ENCODE results near the gene RPUSD1.
A peak's percentile ranks its signal among the peaks of the same experiment; 100 is the strongest.

Gene RPUSD1

GRCh38 chr16:819336-820043 is 31.3 kb upstream of the RPUSD1 start:
- H3K4me3 ChIP-seq (ENCODE audit: low read depth in 1 of 2, low read length in 2 of 2) = no peak overlapping the region
- no peak overlapping the region for H3K9ac ChIP-seq (ENCODE audit: low read depth in 1 of 2, low read length in 2 of 2)
- no peaks in the 10 kb centered on the region for H3K4me1 ChIP-seq (ENCODE audit: control insufficient read depth in 1 of 2, insufficient read depth in 2 of 2, low read length in 2 of 2)
- no peak overlapping the region for H3K27ac ChIP-seq (ENCODE audit: low read depth, low read length)
- no peaks in the 10 kb centered on the region for H3K36me3 ChIP-seq (ENCODE audit: control insufficient read depth in 1 of 2, insufficient read depth in 2 of 2, low read length in 2 of 2)
- peaks cover 7 to 21% of the 10 kb centered on the region in 2 donors for H3K27me3 ChIP-seq (ENCODE audit: control insufficient read depth in 1 of 2, insufficient read depth in 2 of 2, low read length in 2 of 2)
- peaks cover 0 to 3% of the 10 kb centered on the region in 2 donors for H3K9me3 ChIP-seq (ENCODE audit: control insufficient read depth in 1 of 2, low read length in 2 of 2)

GRCh38 chr16:818592-818991 is 30.4 kb upstream of the RPUSD1 start:
- H3K27me3 ChIP-seq (ENCODE audit: control insufficient read depth in 1 of 2, insufficient read depth in 2 of 2, low read length in 2 of 2) = peaks cover 7 to 21% of the 10 kb centered on the region in 2 donors
- no peaks in the 10 kb centered on the region for H3K36me3 ChIP-seq (ENCODE audit: control insufficient read depth in 1 of 2, insufficient read depth in 2 of 2, low read length in 2 of 2)
- H3K4me3 ChIP-seq (ENCODE audit: low read depth in 1 of 2, low read length in 2 of 2) = no peak overlapping the region
- H3K9me3 ChIP-seq (ENCODE audit: control insufficient read depth in 1 of 2, low read length in 2 of 2) = peaks cover 0 to 3% of the 10 kb centered on the region in 2 donors
- no peaks in the 10 kb centered on the region for H3K4me1 ChIP-seq (ENCODE audit: control insufficient read depth in 1 of 2, insufficient read depth in 2 of 2, low read length in 2 of 2)
- no peak overlapping the region for H3K27ac ChIP-seq (ENCODE audit: low read depth, low read length)
- no peak overlapping the region for H3K9ac ChIP-seq (ENCODE audit: low read depth in 1 of 2, low read length in 2 of 2)

GRCh38 chr16:818132-818531 is 30.0 kb upstream of the RPUSD1 start:
- Histone ChIP-seq H3K36me3 (ENCODE audit: control insufficient read depth in 1 of 2, insufficient read depth in 2 of 2, low read length in 2 of 2) (no peaks in the 10 kb centered on the region), H3K27ac (ENCODE audit: low read depth, low read length) (no peak overlapping the region), H3K9me3 (ENCODE audit: control insufficient read depth in 1 of 2, low read length in 2 of 2) (peaks cover 0 to 3% of the 10 kb centered on the region in 2 donors), H3K4me3 (ENCODE audit: low read depth in 1 of 2, low read length in 2 of 2) (no peak overlapping the region), H3K9ac (ENCODE audit: low read depth in 1 of 2, low read length in 2 of 2) (no peak overlapping the region), H3K27me3 (ENCODE audit: control insufficient read depth in 1 of 2, insufficient read depth in 2 of 2, low read length in 2 of 2) (peaks cover 11 to 26% of the 10 kb centered on the region in 2 donors), H3K4me1 (ENCODE audit: control insufficient read depth in 1 of 2, insufficient read depth in 2 of 2, low read length in 2 of 2) (no peaks in the 10 kb centered on the region)

DNA sequence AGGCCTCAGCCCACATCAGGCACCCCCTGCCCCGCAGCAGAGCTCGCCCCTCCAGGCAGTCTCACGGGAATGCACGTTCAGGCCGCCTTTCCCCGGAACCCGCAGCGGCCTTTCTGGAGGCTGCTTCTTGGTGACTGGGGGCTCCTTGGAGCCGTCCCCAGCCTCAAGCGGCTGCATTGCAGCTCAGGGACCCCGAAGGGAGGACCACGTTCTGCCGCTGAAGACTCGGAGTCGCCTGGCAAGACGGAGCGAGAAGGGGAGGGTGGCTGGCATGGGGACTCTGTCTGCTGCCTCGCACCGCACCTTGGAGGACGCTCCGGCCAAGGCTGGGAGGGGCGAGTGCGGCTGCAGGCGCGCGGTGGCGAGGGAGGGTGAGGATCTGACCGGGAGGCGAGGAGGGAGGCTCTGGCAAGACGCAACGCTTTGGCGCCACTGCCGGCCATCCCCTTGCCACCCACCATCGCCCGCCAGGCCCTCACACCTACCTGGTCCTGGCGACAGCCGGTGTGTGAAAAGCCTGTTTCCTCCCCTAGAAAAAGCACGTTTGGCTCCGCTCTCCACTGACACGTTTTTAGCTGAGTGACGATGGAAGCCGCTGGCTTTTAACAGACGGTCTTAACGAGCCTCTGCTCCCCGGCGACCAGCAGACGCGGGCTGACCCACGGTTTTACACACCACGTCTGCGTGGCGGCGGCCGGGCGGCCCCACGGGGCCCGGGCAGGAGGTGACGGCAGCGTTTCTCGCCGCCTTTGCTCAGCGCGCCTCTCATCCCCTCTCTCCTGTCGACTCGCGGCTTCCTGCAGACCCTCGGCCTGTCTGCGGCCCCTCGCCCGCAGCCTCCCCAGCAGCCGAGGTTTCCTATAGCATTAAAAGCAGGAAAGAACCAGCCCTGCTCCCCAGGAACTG is 29.1 kb upstream of the RPUSD1 start:
- peaks cover 16 to 28% of the 10 kb centered on the region in 2 donors for H3K27me3 ChIP-seq (ENCODE audit: control insufficient read depth in 1 of 2, insufficient read depth in 2 of 2, low read length in 2 of 2)
- no peak overlapping the region for H3K4me3 ChIP-seq (ENCODE audit: low read depth in 1 of 2, low read length in 2 of 2)
- no peaks in the 10 kb centered on the region for H3K36me3 ChIP-seq (ENCODE audit: control insufficient read depth in 1 of 2, insufficient read depth in 2 of 2, low read length in 2 of 2)
- peaks cover 0 to 3% of the 10 kb centered on the region in 2 donors for H3K9me3 ChIP-seq (ENCODE audit: control insufficient read depth in 1 of 2, low read length in 2 of 2)
- no peaks in the 10 kb centered on the region for H3K4me1 ChIP-seq (ENCODE audit: control insufficient read depth in 1 of 2, insufficient read depth in 2 of 2, low read length in 2 of 2)
- H3K27ac ChIP-seq (ENCODE audit: low read depth, low read length) = no peak overlapping the region
- no peak overlapping the region for H3K9ac ChIP-seq (ENCODE audit: low read depth in 1 of 2, low read length in 2 of 2)

DNA sequence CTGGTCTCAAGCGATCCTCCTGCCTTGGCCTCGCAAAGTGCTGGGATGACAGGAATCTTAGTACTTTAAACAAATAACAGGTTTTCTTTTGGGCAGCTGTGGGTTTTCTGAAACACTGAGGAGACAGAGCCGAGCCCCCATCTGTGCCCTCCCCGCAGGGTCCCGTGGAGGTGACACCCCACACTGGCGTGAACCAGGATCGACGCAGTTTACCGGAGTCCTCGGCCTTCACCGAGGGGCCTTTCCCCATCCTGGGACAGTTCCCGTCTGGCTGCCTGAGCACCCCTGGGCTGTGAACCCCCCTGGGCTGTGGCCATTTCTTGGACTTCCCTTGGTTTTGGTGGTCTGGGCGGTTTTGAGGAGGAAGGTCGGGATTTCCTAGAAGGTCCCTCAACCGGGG is 27.7 kb upstream of the RPUSD1 start:
- no peak overlapping the region for H3K4me3 ChIP-seq (ENCODE audit: low read depth in 1 of 2, low read length in 2 of 2)
- H3K4me1 ChIP-seq (ENCODE audit: control insufficient read depth in 1 of 2, insufficient read depth in 2 of 2, low read length in 2 of 2) = no peaks in the 10 kb centered on the region
- no peak overlapping the region for H3K9ac ChIP-seq (ENCODE audit: low read depth in 1 of 2, low read length in 2 of 2)
- no peak overlapping the region for H3K27ac ChIP-seq (ENCODE audit: low read depth, low read length)
- H3K36me3 ChIP-seq (ENCODE audit: control insufficient read depth in 1 of 2, insufficient read depth in 2 of 2, low read length in 2 of 2) = no peaks in the 10 kb centered on the region
- peaks cover 0 to 3% of the 10 kb centered on the region in 2 donors for H3K9me3 ChIP-seq (ENCODE audit: control insufficient read depth in 1 of 2, low read length in 2 of 2)
- peaks cover 18 to 24% of the 10 kb centered on the region in 2 donors for H3K27me3 ChIP-seq (ENCODE audit: control insufficient read depth in 1 of 2, insufficient read depth in 2 of 2, low read length in 2 of 2)

GRCh38 chr16:814974-815373 is 26.8 kb upstream of the RPUSD1 start:
- no peak overlapping the region for H3K4me3 ChIP-seq (ENCODE audit: low read depth in 1 of 2, low read length in 2 of 2)
- H3K9me3 ChIP-seq (ENCODE audit: control insufficient read depth in 1 of 2, low read length in 2 of 2) = peaks cover 0 to 3% of the 10 kb centered on the region in 2 donors
- H3K4me1 ChIP-seq (ENCODE audit: control insufficient read depth in 1 of 2, insufficient read depth in 2 of 2, low read length in 2 of 2) = no peaks in the 10 kb centered on the region
- H3K27ac ChIP-seq (ENCODE audit: low read depth, low read length) = no peak overlapping the region
- no peak overlapping the region for H3K9ac ChIP-seq (ENCODE audit: low read depth in 1 of 2, low read length in 2 of 2)
- H3K27me3 ChIP-seq (ENCODE audit: control insufficient read depth in 1 of 2, insufficient read depth in 2 of 2, low read length in 2 of 2) = peaks cover 18 to 24% of the 10 kb centered on the region in 2 donors
- H3K36me3 ChIP-seq (ENCODE audit: control insufficient read depth in 1 of 2, insufficient read depth in 2 of 2, low read length in 2 of 2) = no peaks in the 10 kb centered on the region

DNA sequence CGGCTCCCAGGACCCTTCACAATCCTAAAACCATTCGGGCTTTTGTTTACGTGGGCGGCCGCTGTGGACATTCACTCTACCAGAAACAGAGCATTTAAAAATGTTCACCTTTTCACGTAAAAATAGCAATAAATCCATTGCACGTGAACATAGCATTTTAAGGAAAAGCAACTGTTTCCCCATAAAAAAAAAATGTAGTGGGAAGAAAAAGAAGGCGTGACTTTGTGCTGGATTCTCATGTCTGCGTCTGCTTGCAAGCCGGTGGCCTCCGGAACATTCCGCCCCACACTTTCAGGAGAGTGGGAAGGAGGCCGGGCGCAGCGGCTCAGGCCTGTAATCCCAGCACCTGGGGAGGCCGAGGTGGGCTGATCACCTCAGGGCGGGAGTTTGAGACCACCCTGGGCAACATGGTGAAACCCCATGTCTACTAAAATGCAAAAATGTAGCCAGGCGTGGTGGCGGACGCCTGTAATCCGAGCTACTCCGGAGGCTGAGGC is 25.8 kb upstream of the RPUSD1 start:
- Histone ChIP-seq H3K27me3 (ENCODE audit: control insufficient read depth in 1 of 2, insufficient read depth in 2 of 2, low read length in 2 of 2) (peaks cover 16 to 24% of the 10 kb centered on the region in 2 donors), H3K9ac (ENCODE audit: low read depth in 1 of 2, low read length in 2 of 2) (no peak overlapping the region), H3K4me3 (ENCODE audit: low read depth in 1 of 2, low read length in 2 of 2) (no peak overlapping the region)

GRCh38 chr16:813204-813915 is 25.2 kb upstream of the RPUSD1 start:
- H3K36me3 ChIP-seq (ENCODE audit: control insufficient read depth in 1 of 2, insufficient read depth in 2 of 2, low read length in 2 of 2) = no peaks in the 10 kb centered on the region
- H3K4me1 ChIP-seq (ENCODE audit: control insufficient read depth in 1 of 2, insufficient read depth in 2 of 2, low read length in 2 of 2) = peaks cover 0 to 4% of the 10 kb centered on the region in 2 donors
- H3K27ac ChIP-seq (ENCODE audit: low read depth, low read length) = no peak overlapping the region
- no peak overlapping the region for H3K4me3 ChIP-seq (ENCODE audit: low read depth in 1 of 2, low read length in 2 of 2)
- H3K27me3 ChIP-seq (ENCODE audit: control insufficient read depth in 1 of 2, insufficient read depth in 2 of 2, low read length in 2 of 2) = peaks cover 16 to 20% of the 10 kb centered on the region in 2 donors
- H3K9ac ChIP-seq (ENCODE audit: low read depth in 1 of 2, low read length in 2 of 2) = no peak overlapping the region
- no peaks in the 10 kb centered on the region for H3K9me3 ChIP-seq (ENCODE audit: control insufficient read depth in 1 of 2, low read length in 2 of 2)

More for the DNA sequence above, 25.8 kb upstream of the RPUSD1 start:
- H3K9me3 ChIP-seq (ENCODE audit: control insufficient read depth in 1 of 2, low read length in 2 of 2) = peaks cover 0 to 3% of the 10 kb centered on the region in 2 donors
- H3K4me1 ChIP-seq (ENCODE audit: control insufficient read depth in 1 of 2, insufficient read depth in 2 of 2, low read length in 2 of 2) = no peaks in the 10 kb centered on the region
- no peak overlapping the region for H3K27ac ChIP-seq (ENCODE audit: low read depth, low read length)
- no peaks in the 10 kb centered on the region for H3K36me3 ChIP-seq (ENCODE audit: control insufficient read depth in 1 of 2, insufficient read depth in 2 of 2, low read length in 2 of 2)

GRCh38 chr16:808085-808386 is 19.9 kb upstream of the RPUSD1 start:
- peak overlapping the region; percentile 78 to 93 for H3K4me3 ChIP-seq (ENCODE audit: low read depth in 1 of 2, low read length in 2 of 2)
- H3K36me3 ChIP-seq (ENCODE audit: control insufficient read depth in 1 of 2, insufficient read depth in 2 of 2, low read length in 2 of 2) = no peaks in the 10 kb centered on the region
- H3K9ac ChIP-seq (ENCODE audit: low read depth in 1 of 2, low read length in 2 of 2) = peak overlapping the region; percentile 49 to 77
- peaks cover 0 to 10% of the 10 kb centered on the region in 2 donors for H3K4me1 ChIP-seq (ENCODE audit: control insufficient read depth in 1 of 2, insufficient read depth in 2 of 2, low read length in 2 of 2)
- H3K27me3 ChIP-seq (ENCODE audit: control insufficient read depth in 1 of 2, insufficient read depth in 2 of 2, low read length in 2 of 2) = peaks cover 11 to 17% of the 10 kb centered on the region in 2 donors
- no peaks in the 10 kb centered on the region for H3K9me3 ChIP-seq (ENCODE audit: control insufficient read depth in 1 of 2, low read length in 2 of 2)
- H3K27ac ChIP-seq (ENCODE audit: low read depth, low read length) = no peak overlapping the region

All from duodenal mucosa (tissue), 2 donors.